WI38 (cell line): Measurements from ENCODE around the gene SELENOW.
"Not testable (repeated sequence)": the region's sequence is repeated elsewhere in the genome, so short reads cannot be mapped to it uniquely, and the experiment has no call there.

Source experiments
- H3K4me3 ChIP-seq: 2 replicates; pipeline ENCODE4 v1.5.1; 2011; ENCODE audit warnings: low read depth, mild to moderate bottlenecking, control low read depth, low read length
- TF ChIP-seq, protein P1 (sequence below): IDR thresholded peaks from 2 replicates; pipeline ENCODE4 v1.5.1; 2012; ENCODE audit warnings: low read depth, mild to moderate bottlenecking, control low read depth, low read length

The SELENOW gene

GRCh38 chr19:47765523-47766358, 12.8 kb upstream of the SELENOW start:
- no peak overlapping the region for H3K4me3 ChIP-seq
- TF ChIP-seq, protein P1, sequence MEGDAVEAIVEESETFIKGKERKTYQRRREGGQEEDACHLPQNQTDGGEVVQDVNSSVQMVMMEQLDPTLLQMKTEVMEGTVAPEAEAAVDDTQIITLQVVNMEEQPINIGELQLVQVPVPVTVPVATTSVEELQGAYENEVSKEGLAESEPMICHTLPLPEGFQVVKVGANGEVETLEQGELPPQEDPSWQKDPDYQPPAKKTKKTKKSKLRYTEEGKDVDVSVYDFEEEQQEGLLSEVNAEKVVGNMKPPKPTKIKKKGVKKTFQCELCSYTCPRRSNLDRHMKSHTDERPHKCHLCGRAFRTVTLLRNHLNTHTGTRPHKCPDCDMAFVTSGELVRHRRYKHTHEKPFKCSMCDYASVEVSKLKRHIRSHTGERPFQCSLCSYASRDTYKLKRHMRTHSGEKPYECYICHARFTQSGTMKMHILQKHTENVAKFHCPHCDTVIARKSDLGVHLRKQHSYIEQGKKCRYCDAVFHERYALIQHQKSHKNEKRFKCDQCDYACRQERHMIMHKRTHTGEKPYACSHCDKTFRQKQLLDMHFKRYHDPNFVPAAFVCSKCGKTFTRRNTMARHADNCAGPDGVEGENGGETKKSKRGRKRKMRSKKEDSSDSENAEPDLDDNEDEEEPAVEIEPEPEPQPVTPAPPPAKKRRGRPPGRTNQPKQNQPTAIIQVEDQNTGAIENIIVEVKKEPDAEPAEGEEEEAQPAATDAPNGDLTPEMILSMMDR: peak; percentile 86

DNA sequence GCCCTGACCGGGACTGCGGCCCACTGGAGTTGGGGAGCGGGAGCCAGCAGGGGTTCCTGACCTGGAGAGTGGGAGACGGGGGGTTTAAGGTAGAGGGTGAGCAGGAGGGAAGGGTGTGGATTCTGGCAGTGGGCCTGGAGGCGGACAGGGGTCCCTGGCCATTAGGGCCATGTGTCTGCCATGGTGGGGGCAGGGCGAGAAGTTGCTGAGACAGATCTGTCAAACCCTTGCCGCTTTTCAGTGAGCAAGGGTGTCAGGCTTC, 12.2 kb upstream of the SELENOW start:
- TF ChIP-seq, protein P1: no peak
- H3K4me3 ChIP-seq: no peak overlapping the region

DNA sequence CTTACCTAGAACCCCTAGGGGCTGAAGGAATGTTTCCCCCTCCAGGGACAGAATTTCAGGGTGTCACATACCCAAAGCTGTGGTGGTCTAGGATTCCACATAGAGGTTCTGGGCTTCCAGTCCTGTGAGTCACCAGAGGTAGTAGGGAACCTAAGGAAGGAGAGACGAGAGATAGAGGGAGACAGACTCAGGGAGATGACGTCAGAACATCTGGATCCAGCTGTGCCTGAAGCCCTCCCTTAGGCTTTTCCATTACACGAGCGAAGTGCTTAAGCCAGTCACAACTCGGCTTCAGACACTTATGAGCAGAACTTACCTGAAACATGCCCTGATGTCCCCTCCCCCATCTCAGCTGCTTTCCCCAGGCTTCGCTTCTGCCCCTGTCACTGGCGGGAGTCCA, 11.8 kb upstream of the SELENOW start:
- TF ChIP-seq, protein P1: no peak

GRCh38 chr19:47767349-47767748, 11.2 kb upstream of the SELENOW start:
- TF ChIP-seq, protein P1: no peak
- H3K4me3 ChIP-seq: no peak overlapping the region

More for the DNA sequence above, 11.8 kb upstream of the SELENOW start:
- H3K4me3 ChIP-seq: no peak overlapping the region

DNA sequence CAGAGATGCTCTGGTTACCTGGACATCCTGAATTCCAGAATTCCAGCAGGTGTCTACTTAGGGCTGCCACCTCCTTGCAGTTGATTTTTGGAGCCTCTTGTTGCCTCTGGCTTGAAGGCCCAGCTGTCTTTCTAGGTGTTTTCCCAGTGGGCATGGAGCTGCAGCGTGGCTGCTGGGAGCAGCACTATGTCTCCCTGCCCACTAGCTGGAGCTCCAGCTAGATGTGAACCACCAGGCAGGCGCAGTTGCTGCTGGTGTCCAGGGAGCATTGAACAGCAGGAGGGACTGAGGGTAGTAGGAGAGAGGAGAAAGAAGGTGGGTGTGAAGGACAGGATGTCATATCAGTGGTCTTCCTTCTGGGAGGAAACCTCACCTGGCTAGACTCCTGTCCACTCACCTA, 9.9 kb upstream of the SELENOW start:
- TF ChIP-seq, protein P1: no peak
- H3K4me3 ChIP-seq: no peak overlapping the region

- TF ChIP-seq, protein P1: no peak
- no peak overlapping the region for H3K4me3 ChIP-seq
Measured at GRCh38 chr19:47769534-47769933, 9.0 kb upstream of the SELENOW start.

DNA sequence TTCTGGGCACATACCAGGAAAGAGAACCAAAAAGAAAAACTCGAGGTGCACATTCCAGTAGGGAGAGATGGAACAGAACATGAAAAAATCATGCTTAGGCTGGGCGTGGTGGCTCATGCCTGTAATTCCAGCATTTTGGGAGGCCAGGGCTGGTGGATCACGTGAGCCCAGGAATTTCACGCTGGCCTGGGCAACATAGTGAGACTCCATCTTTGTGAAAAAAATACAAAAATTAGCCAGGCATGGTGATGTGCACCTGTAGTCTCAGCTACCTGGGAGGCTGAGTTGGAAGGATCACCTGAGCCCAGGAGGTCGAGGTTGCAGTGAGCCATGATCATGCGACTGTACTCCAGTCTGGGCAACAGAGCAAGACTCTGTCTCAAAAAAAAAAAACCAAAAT, 7.2 kb upstream of the SELENOW start:
- H3K4me3 ChIP-seq: not testable (repeated sequence)

DNA sequence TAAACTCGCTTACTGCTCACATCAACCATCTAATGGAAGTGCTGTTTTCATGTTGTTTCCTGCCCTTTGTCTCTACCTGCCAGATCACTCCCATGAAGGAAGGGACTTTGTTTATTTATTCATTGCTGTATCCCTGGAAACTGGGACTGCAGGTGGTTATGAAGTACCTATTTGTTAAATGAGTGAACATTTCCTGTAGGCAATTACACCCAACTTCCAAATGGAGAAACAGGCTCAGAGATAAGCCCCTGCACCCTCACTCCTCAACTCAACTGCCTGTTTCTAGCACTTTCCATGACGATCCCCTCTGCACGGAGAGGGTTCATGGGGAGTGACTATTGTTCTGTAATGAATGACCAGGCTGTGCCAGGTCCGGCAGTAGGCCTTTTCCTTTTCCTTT, 1.9 kb upstream of the SELENOW start:
- H3K4me3 ChIP-seq: no peak overlapping the region
- TF ChIP-seq, protein P1: no peak

DNA sequence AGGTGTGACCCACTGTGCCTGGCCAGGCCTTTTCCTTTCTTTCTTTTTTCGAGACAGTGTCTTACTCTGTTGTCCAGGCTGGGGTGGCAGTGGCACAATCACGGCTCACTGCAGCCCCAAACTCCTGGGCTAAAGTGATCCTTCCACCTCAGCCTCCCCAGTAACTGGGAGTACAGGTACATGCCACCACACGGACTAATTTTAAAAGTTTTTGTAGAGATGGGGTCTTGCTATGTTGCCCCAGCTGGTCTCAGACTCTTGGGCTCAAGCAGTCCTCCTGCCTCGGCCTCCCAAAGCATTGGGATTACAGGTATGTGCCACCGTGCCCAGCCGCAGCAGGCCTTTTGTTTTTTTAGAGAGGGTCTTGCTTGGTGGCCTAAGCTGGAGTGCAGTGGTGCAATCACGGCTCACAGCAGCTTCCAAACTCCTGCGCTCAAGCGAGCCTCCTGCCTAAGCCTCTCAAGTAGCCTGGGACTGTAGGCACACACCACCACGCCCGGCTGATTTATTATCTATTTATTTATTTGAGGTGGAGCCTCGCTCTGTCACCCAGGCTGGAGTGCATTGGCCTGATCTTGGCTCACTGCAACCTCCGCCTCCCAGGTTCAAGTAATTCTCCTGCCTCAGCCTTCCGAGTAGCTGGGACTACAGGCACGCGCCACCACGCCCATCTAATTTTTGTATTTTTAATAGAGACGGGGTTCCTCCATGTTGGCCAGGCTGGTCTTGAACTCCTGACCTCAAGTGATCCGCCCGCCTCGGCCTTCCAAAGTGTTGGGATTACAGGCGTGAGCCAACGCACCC, 1.1 kb upstream of the SELENOW start:
- peak overlapping the region; percentile 95 for H3K4me3 ChIP-seq
